GM12878 (cell line): ENCODE data around the gene HEATR9. TPM values are rescaled to one million over a fixed set of nuclear protein-coding genes. Genes with fewer than 3 reads are reported as not detected.

Experiments used
- ATF2 ChIP-seq: IDR thresholded peaks from 2 replicates; pipeline ENCODE4 v1.6.1; 2012; ENCODE audit warnings: low read length, inconsistent platforms
- BCL3 ChIP-seq: IDR thresholded peaks from 2 replicates; pipeline ENCODE4 v1.6.1; 2011; ENCODE audit warnings: borderline replicate concordance, low read depth, mild to moderate bottlenecking, moderate library complexity, low read length; ENCODE audit not compliant: insufficient read depth, poor library complexity, severe bottlenecking
- CBFB ChIP-seq: IDR thresholded peaks from 2 replicates; pipeline ENCODE4 v1.6.1; 2016; ENCODE audit warnings: antibody characterized with exemption, low read depth
- CEBPB ChIP-seq, 2 experiments: fragments of 150-350 bp in 1 of 2; IDR thresholded peaks; 2 replicates each; pipeline ENCODE4 v1.6.1; 2012 to 2014; ENCODE audit warnings: low read depth in 2 of 2, low read length in 2 of 2, borderline replicate concordance in 1 of 2, inconsistent platforms in 1 of 2
- CHD2 ChIP-seq: IDR thresholded peaks from 2 replicates; pipeline ENCODE4 v1.6.1; 2011; ENCODE audit warnings: low read depth, low read length, improper control_type of control experiment, borderline replicate concordance
- HDAC6 ChIP-seq: fragments of 200-600 bp; sonication (generic); IDR thresholded peaks from one replicate; pipeline ENCODE4 v1.8.0; 2017; ENCODE audit warnings: antibody characterized with exemption; ENCODE audit not compliant: unreplicated experiment
- IRF5 ChIP-seq: fragments of 450-650 bp; IDR thresholded peaks from 2 replicates; pipeline ENCODE4 v1.6.1; 2017; ENCODE audit warnings: borderline replicate concordance
- JUNB ChIP-seq: IDR thresholded peaks from 2 replicates; pipeline ENCODE4 v1.6.1; 2016; ENCODE audit warnings: antibody characterized with exemption, mild to moderate bottlenecking
- JUND ChIP-seq: IDR thresholded peaks from 2 replicates; pipeline ENCODE4 v1.6.1; 2012; ENCODE audit warnings: low read depth, mild to moderate bottlenecking, low read length, improper control_type of control experiment, moderate library complexity
- PKNOX1 ChIP-seq: fragments of 450-650 bp; IDR thresholded peaks from 2 replicates; pipeline ENCODE4 v1.6.1; 2016; ENCODE audit warnings: mild to moderate bottlenecking
- POLR2A ChIP-seq: IDR thresholded peaks from 2 replicates; pipeline ENCODE4 v1.6.1; 2011; ENCODE audit warnings: low read depth, mild to moderate bottlenecking, low read length
- POLR2AphosphoS5 ChIP-seq: IDR thresholded peaks from 2 replicates; pipeline ENCODE4 v1.6.1; 2011; ENCODE audit warnings: mild to moderate bottlenecking, low read length, inconsistent platforms
- SIX5 ChIP-seq: IDR thresholded peaks from 2 replicates; pipeline ENCODE4 v1.6.1; 2011; ENCODE audit warnings: mild to moderate bottlenecking, low read depth, low read length, moderate library complexity; ENCODE audit not compliant: severe bottlenecking
- SKIL ChIP-seq: fragments of 450-650 bp; IDR thresholded peaks from 2 replicates; pipeline ENCODE4 v1.6.1; 2017; ENCODE audit warnings: mild to moderate bottlenecking, low read depth, inconsistent platforms; ENCODE audit not compliant: poor library complexity, severe bottlenecking
- TARDBP ChIP-seq: IDR thresholded peaks from 2 replicates; pipeline ENCODE4 v1.6.1; 2016; ENCODE audit warnings: borderline replicate concordance
- ZBTB4 ChIP-seq: fragments of 450-650 bp; formaldehyde crosslinking; IDR thresholded peaks from 2 replicates; pipeline ENCODE4 v1.4.0; 2022; ENCODE audit warnings: mild to moderate bottlenecking, moderate library complexity
- ZNF384 ChIP-seq: IDR thresholded peaks from 2 replicates; pipeline ENCODE4 v1.6.1; 2012; ENCODE audit warnings: low read depth, mild to moderate bottlenecking, low read length, improper control_type of control experiment, borderline replicate concordance
- ZNF622 ChIP-seq: fragments of 450-650 bp; IDR thresholded peaks from 2 replicates; pipeline ENCODE4 v1.6.1; 2017; ENCODE audit warnings: mild to moderate bottlenecking, inconsistent platforms
- polyA plus RNA-seq, 11 experiments: library from polyadenylated mRNA; depleted of rRNA in 4 of 11; unstranded in 6 of 11; stranded (reverse) in 5 of 11; fragments of >200 nt; fragmentation: Nextera tagmentation in 4 of 11; fragmentation: Illumina TruSeq in 1 of 11; extraction: Ambion mirVana in 4 of 11; extraction: Trizol in 1 of 11; gene quantifications; 1 replicate in 1 of 11; 2 replicates in 10 of 11; pipeline versions ENCODE4 v1.2.1 to v1.2.3, GENCODE V29; 2011 to 2016; ENCODE audit warnings: inconsistent platforms in 2 of 11, missing spikeins in 2 of 11, low read depth in 1 of 11
- total RNA-seq, 4 experiments: library from RNA; depleted of rRNA in 3 of 4; stranded (reverse); fragments of >200 nt in 3 of 4; fragmentation: Illumina TruSeq in 1 of 4; extraction: Trizol in 1 of 4; gene quantifications; 2 replicates each; pipeline versions ENCODE4 v1.2.1 to v1.2.3, GENCODE V29; 2013 to 2021

The HEATR9 gene
- total and polyA plus RNA-seq, 10 of the 15 experiments (the other 5 are each of a cell fraction or from before 2014, with no cell fraction given), result 0.04 to 0.43 (median 0.13) TPM; not detected in 2

- TF ChIP-seq PKNOX1 (no peak; the same call in 1 of the 2 replicates), ATF2 (peak; percentile 93), CBFB (peak; percentile 76; the same call in 1 of the 2 replicates), CEBPB (IDR thresholded peaks at IDR 0.05; ENCODE audit: borderline replicate concordance in 1 of 2, low read depth in 2 of 2, low read length in 2 of 2) (no peak), CHD2 (0 out of 2 replicates have a peak, but pooled peaks have one; percentile 30), SIX5 (no peak), TARDBP (no peak), BCL3 (peak; percentile 53), SKIL (peak; percentile 78), ZNF384 (no peak), ZNF622 (no peak), POLR2AphosphoS5 (peak; percentile 98), JUNB (peak; percentile 75), HDAC6 (no peak), JUND (no peak), POLR2A (peak; percentile 97), ZBTB4 (CRISPR knock-in tag) (no peak), IRF5 (no peak)
Measured at GRCh38 chr17:35879773-35880654, 11.3 kb upstream of the HEATR9 start, which contains the start of gene CCL5 (continued).
